Activated CD4-positive, alpha-beta memory T cell treated with anti-CD3 and anti-CD28 coated beads, Interleukin-2, amount 10 ng/mL, durations not matched to agents 7 days and 5 days (primary cell): ENCODE measurements around the gene ZNF625. TPM values are rescaled to one million over a fixed set of nuclear protein-coding genes. Genes with fewer than 3 reads are reported as not detected.
A peak's percentile ranks its signal among the peaks of the same experiment; 100 is the strongest.

ENCODE experiments used
- CTCF ChIA-PET: fragments of 350-600 bp; sonication (Branson Sonifier 250); formaldehyde crosslinking; loops from one replicate; lab custom pipeline; 2021; ENCODE audit warnings: antibody characterized with exemption, inconsistent platforms; lab: Charles Lee
- POLR2A ChIA-PET: fragments of 350-600 bp; sonication (Branson Sonifier 250); formaldehyde crosslinking; loops from one replicate; lab custom pipeline; 2021; ENCODE audit warnings: antibody characterized with exemption; lab: Charles Lee
- DNase-seq: peaks from one replicate; pipeline ENCODE4 v3.0.0-alpha.2; 2020
- H3K27ac Mint-ChIP-seq: one replicate; pipeline ENCODE4 v1.8.0; 2021; ENCODE audit warnings: mild to moderate bottlenecking, mixed read lengths
- H3K27me3 Mint-ChIP-seq: one replicate; pipeline ENCODE4 v1.8.0; 2021; ENCODE audit warnings: mixed read lengths
- H3K36me3 Mint-ChIP-seq: one replicate; pipeline ENCODE4 v1.8.0; 2021; ENCODE audit warnings: low read depth, mixed read lengths
- H3K4me1 Mint-ChIP-seq: one replicate; pipeline ENCODE4 v1.8.0; 2021; ENCODE audit warnings: mixed read lengths
- H3K4me3 Mint-ChIP-seq: one replicate; pipeline ENCODE4 v1.8.0; 2021; ENCODE audit warnings: mild to moderate bottlenecking, mixed read lengths
- H3K9me3 Mint-ChIP-seq: one replicate; pipeline ENCODE4 v1.8.0; 2021; ENCODE audit warnings: mixed read lengths
- total RNA-seq, 2 experiments: library from RNA; stranded (reverse); gene quantifications; one replicate each; pipeline ENCODE4 v1.2.3, GENCODE V29; 2021

The ZNF625 gene
- 1 to 10 TPM; 2.7 to 3.8 TPM for total RNA-seq

DNA sequence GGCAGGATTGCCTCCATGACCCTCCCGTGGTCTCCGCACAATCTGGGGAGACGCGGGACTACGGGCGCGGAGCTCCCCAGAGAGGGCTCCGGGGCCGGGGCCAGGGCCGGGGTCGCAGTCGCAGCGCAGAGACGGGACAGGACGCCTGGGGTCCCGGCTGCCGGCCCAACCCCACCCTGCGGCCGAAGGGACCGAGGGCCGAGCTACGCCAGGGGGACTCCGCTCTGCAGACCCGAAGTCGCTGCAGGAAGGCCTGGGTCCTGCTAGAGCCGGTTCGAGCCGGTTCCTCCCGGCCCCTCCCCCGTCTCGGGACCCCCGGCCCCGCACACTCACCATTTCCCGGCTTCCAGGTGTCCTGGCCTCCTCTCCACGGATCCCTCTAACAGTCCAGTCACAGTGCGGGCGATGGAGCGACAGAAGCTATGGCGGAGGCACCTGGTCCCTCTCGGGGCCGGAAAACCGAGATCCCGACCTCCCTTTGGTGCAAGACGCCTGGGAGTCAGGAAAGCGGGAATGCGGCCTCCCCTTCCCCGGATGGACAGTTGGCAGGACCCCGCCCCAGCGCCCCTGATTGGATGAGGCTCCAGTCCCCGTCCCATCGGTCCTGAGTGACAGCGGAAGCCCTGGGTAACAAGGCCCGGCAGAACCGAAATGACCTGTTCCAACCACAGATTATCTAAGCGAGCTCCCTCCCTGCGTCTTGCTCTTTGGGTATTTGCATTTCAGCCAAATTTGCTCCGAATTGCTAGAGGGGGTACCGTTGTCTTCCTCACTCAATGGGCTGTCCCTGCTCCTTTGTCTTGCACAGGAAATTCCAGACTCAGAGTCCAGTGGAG, at the start of gene ZNF625:
Gene ZNF625 (minus strand): TSS at position 512 of the 836 bp plus-strand sequence. CDS start 176 bp downstream, at position 336.
- Mint-ChIP-seq H3K27me3 (peaks cover 4% of the 10 kb centered on the region), H3K4me3 (peak within 1 kb of the TSS; percentile 77), H3K9me3 (peaks cover 13% of the 10 kb centered on the region), H3K36me3 (peaks cover 20% of the 10 kb centered on the region), H3K27ac (no peak within 1 kb of the TSS), H3K4me1 (peaks cover 15% of the 10 kb centered on the region)
- ChIA-PET CTCF (interaction anchor here (0.6 to 0.7 kb wide), 2 partner anchors 16 to 232 kb away, joined by 3 read pairs; partner anchors contain the start of gene ZNF20), POLR2A (interaction anchor here (1.1 to 1.3 kb wide), 3 partner anchors 16 to 169 kb away, joined by 3 to 5 read pairs (median 4); partner anchors contain the start of gene ZNF20)
- peak; percentile 50 for DNase-seq

DNA sequence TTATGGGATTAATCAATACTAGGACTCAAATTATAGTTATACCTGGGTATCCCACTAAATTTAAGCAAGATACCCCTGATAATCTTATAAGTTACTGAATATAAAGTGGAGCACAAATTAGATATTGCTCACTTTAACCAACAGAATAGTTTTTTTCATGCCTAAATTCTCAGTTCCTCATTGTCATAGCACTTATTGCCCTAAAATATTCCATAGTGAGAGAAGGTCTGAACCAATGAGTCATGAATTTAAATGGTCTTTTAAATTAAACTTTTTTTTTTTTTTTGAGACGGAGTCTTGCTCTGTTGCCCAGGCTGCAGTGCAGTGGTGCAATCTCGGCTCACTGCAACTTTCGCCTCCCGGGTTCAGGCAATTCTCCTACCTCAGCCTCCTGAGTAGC, 48.8 kb upstream of the ZNF625 start:
- no peaks in the 10 kb centered on the region for H3K4me1 Mint-ChIP-seq
- H3K36me3 Mint-ChIP-seq, result peaks cover 23% of the 10 kb centered on the region
- H3K27me3 Mint-ChIP-seq, result no peaks in the 10 kb centered on the region
- H3K9me3 Mint-ChIP-seq, result peaks cover 59% of the 10 kb centered on the region
- no peak overlapping the region for H3K27ac Mint-ChIP-seq
- ChIA-PET POLR2A (no interaction called here), CTCF (no interaction called here)
- no peak overlapping the region for H3K4me3 Mint-ChIP-seq
- DNase-seq, result no peak

DNA sequence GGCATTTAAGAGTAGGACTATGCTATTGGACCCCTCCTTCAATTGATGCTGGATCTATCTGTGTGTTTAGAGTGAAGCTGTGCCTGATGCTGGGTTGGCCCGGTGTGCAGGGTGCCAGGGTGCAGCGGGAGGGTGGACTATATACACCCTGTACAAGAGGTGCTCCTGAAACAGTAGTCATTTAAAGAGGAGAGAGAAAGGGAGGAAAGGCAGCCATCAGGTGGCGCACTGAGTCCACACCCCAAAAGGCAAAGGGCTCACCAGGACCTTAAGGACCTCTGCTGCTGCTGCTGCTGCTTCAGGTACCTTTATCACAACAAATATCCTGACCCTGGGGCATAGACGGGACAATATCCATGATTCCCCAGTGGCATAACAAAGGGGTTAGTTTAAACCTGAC, 45.7 kb upstream of the ZNF625 start:
- ChIA-PET POLR2A (no interaction called here), CTCF (no interaction called here)
- H3K4me1 Mint-ChIP-seq, result peaks cover 3% of the 10 kb centered on the region
- DNase-seq, result peak; percentile 55
- H3K9me3 Mint-ChIP-seq, result peaks cover 51% of the 10 kb centered on the region
- no peak overlapping the region for H3K27ac Mint-ChIP-seq
- peaks cover 27% of the 10 kb centered on the region for H3K36me3 Mint-ChIP-seq
- no peak overlapping the region for H3K4me3 Mint-ChIP-seq
- no peaks in the 10 kb centered on the region for H3K27me3 Mint-ChIP-seq

DNA sequence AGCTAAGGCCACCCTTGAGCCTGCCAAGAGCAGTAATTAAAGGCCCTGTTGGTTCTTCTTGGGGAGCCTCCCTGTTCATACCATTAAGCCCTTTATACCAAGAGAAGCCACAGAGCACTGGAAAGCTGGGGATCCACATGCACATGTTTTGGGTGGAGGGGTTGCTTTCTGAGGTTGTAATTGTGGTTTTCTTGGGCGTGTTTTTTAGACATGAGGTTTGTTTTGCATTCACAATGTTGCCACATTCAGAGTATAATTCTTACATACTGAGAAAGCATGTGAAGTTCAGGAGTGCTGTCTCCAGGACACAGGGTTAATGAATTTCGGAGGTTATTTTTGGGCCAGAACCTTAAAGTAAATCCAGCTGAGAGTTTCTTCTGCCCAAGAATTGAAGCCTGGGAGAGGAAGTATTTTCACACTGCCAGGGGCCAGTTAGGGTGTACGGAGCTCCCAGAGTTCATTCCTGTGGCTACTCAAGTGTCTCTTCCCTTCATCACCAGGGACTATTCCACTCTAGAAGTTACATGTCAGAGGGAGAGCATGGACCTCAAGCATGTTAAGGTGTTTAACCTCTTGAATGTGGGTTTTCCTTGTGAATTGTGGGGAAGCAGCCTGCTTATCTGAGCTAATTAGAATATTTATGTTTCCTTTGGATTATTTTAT, 43.4 kb upstream of the ZNF625 start:
- Mint-ChIP-seq H3K4me3 (no peak overlapping the region), H3K9me3 (peaks cover 49% of the 10 kb centered on the region), H3K27me3 (no peaks in the 10 kb centered on the region), H3K36me3 (peaks cover 22% of the 10 kb centered on the region), H3K4me1 (peaks cover 4% of the 10 kb centered on the region), H3K27ac (no peak overlapping the region)
- ChIA-PET CTCF (no interaction called here), POLR2A (no interaction called here)
- DNase-seq, result no peak

DNA sequence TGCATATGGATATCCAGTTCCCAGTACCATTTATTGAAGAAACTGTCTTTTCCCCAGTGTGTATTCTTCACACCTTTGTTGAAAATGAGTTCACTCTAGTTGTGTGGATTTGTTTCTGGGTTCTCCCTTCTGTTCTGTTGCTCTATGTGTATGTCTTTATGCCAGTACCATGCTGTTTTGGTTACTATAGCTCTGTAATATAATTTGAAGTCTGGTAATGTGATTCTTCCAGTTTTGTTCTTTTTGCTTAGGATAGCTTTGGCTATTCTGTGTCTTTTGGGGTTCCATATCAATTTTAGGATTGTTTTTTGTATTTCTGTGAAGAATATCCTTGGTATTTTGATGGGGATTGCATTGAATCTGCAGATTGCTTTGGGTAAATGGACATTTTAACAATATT, 41.6 kb upstream of the ZNF625 start:
- H3K27me3 Mint-ChIP-seq, result no peaks in the 10 kb centered on the region
- H3K4me1 Mint-ChIP-seq, result peaks cover 7% of the 10 kb centered on the region
- POLR2A ChIA-PET, result no interaction called here
- peaks cover 45% of the 10 kb centered on the region for H3K9me3 Mint-ChIP-seq
- DNase-seq, result no peak
- CTCF ChIA-PET, result no interaction called here
- no peak overlapping the region for H3K27ac Mint-ChIP-seq
- H3K36me3 Mint-ChIP-seq, result peaks cover 28% of the 10 kb centered on the region
- H3K4me3 Mint-ChIP-seq, result no peak overlapping the region

DNA sequence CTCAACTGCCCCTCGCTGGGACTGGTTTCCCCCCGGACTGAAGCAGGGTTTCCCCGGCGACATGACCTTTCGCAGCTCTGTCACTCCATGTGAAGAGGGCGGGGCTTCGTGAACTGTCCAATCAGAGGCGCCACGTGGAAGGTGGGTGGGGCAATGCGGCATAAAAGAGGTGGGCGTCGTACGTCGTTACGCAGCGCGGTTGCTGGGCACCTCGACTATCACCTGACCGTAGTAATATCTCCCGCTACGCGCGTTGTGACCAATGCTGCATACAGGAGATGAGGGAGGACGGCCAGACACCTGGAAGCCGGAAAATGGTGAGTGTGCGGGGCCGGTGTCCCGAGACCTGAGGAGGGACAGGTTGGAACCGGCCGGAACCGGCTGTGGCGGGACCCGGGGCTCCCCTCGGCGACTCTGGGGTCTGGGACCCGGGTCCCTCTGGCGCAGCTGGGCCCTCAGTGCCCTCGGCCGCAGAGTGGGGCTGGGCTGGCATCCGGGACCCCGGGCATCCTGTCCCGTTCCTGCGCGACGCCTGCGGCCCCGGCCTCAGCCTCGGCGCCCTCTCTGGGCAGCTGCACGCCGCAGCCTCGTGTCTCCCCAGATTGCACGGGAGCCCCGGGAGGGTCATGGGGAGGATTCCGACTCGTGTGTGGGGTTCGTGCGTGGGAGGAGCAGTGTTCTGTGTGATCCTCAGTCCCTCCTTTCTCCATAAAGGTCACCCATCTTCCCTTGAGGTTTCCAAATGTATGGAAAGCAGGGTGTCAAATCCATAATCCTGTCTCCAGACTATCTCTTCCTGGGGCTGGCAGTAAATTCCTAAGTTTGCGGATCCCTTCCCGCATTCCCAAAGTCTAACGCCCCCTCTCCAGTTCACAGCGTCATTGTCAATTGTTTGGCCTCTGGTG, 38.5 kb upstream of the ZNF625 start:
- no peaks in the 10 kb centered on the region for H3K27me3 Mint-ChIP-seq
- no peak overlapping the region for H3K4me3 Mint-ChIP-seq
- H3K4me1 Mint-ChIP-seq, result peaks cover 7% of the 10 kb centered on the region
- H3K9me3 Mint-ChIP-seq, result peaks cover 54% of the 10 kb centered on the region
- peak; percentile 22 for DNase-seq
- ChIA-PET CTCF (no interaction called here), POLR2A (interaction anchor here (0.6 kb wide), 1 partner anchor 241 kb away, joined by 3 read pairs; no protein-coding TSS in a partner anchor)
- peak overlapping the region; percentile 24 for H3K27ac Mint-ChIP-seq
- H3K36me3 Mint-ChIP-seq, result peaks cover 47% of the 10 kb centered on the region

DNA sequence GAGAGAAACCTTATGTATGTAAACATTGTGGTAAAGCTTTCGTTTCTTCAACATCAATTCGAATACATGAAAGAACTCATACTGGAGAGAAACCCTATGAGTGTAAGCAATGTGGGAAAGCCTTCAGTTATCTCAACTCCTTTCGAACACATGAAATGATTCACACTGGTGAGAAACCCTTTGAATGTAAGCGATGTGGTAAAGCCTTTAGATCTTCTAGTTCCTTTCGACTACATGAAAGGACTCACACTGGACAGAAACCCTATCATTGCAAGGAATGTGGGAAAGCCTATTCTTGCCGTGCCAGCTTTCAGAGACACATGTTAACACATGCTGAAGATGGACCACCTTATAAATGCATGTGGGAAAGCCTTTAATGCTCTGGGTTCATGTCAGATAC, 31.1 kb upstream of the ZNF625 start:
- DNase-seq, result no peak
- Mint-ChIP-seq H3K27me3 (no peaks in the 10 kb centered on the region), H3K4me1 (no peaks in the 10 kb centered on the region), H3K36me3 (peaks cover 86% of the 10 kb centered on the region), H3K9me3 (peaks cover 69% of the 10 kb centered on the region), H3K27ac (no peak overlapping the region), H3K4me3 (no peak overlapping the region)
- ChIA-PET POLR2A (no interaction called here), CTCF (no interaction called here)

DNA sequence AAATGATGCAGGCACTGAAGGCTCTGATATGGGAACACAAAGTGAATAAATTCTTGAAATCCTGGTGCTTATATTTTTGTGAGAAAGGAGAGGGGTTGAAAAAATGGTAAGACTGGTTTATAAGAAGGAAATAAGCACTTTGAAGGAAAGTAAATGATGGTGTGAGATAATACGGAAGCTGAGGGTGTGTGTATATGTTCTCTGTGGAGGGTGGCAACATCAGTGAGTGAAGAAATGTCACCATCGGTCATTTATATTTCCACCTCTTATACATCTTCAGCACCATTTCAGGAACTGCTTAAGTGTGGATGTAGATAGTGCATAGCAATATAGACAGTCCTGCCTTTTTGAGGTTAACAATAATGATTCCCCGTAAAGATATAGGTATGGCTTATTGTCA, 23.8 kb upstream of the ZNF625 start:
- ChIA-PET CTCF (no interaction called here), POLR2A (no interaction called here)
- DNase-seq, result no peak
- no peaks in the 10 kb centered on the region for H3K4me1 Mint-ChIP-seq
- H3K27ac Mint-ChIP-seq, result no peak overlapping the region
- H3K36me3 Mint-ChIP-seq, result peaks cover 85% of the 10 kb centered on the region
- H3K27me3 Mint-ChIP-seq, result no peaks in the 10 kb centered on the region
- peaks cover 56% of the 10 kb centered on the region for H3K9me3 Mint-ChIP-seq
- H3K4me3 Mint-ChIP-seq, result no peak overlapping the region

DNA sequence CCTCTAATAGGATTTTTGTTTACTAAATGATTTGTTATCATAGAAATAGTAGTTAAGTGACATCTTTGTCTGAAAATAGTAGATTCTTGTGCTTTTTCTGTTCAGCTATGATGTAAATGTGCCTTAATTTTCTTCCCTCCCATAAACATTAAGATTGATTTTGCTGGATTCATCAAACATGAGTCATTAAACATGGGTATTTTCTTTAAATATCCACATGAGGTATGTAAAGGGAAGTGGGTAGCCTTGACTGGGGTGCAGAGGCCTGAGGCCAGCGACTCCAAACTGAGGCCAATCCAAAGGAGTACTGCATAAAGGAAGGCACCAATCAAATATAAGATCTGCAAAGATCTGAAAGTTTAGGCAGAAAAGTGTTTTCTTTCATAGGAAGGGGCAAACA, 10.1 kb upstream of the ZNF625 start:
- Mint-ChIP-seq H3K27me3 (no peaks in the 10 kb centered on the region), H3K4me3 (no peak overlapping the region), H3K4me1 (peaks cover 33% of the 10 kb centered on the region), H3K9me3 (peaks cover 21% of the 10 kb centered on the region), H3K27ac (no peak overlapping the region), H3K36me3 (peaks cover 69% of the 10 kb centered on the region)
- CTCF ChIA-PET, result no interaction called here
- POLR2A ChIA-PET, result no interaction called here
- DNase-seq, result no peak

DNA sequence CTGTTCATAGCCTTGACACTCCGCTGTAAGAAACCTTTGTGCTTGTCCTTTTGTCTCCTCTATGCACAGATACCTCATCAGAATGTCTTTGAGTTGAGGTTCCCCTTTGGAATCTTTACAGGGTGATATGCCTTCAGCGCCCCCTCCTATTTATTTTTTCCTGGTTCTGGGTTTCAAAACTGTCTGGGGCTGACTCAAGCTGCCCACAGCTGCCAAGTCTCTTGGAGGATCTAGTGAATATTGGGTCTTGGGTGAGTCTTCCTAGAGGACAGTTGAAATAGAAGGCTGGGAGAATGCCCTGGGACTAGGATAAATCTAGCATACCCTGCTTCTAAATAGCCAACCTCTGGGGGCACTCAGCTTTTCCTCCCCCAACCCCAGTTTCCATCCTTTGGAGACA, 7.3 kb upstream of the ZNF625 start:
- peaks cover 47% of the 10 kb centered on the region for H3K36me3 Mint-ChIP-seq
- peaks cover 12% of the 10 kb centered on the region for H3K9me3 Mint-ChIP-seq
- peak overlapping the region; percentile 89 for H3K4me3 Mint-ChIP-seq
- ChIA-PET CTCF (interaction anchor here (0.6 to 1.5 kb wide), 6 partner anchors 24 to 366 kb away, joined by 3 to 4 read pairs (median 3); partner anchors contain the start of genes ZNF20, ZNF491 and ZNF563), POLR2A (interaction anchor here (0.7 to 2.5 kb wide), 9 partner anchors 10 to 450 kb away, joined by 3 to 15 read pairs (median 6); partner anchors contain the start of genes ZNF20, ZNF442 and ZNF563)
- H3K27me3 Mint-ChIP-seq, result no peaks in the 10 kb centered on the region
- peak overlapping the region; percentile 81 for H3K27ac Mint-ChIP-seq
- peaks cover 33% of the 10 kb centered on the region for H3K4me1 Mint-ChIP-seq
- no peak for DNase-seq

DNA sequence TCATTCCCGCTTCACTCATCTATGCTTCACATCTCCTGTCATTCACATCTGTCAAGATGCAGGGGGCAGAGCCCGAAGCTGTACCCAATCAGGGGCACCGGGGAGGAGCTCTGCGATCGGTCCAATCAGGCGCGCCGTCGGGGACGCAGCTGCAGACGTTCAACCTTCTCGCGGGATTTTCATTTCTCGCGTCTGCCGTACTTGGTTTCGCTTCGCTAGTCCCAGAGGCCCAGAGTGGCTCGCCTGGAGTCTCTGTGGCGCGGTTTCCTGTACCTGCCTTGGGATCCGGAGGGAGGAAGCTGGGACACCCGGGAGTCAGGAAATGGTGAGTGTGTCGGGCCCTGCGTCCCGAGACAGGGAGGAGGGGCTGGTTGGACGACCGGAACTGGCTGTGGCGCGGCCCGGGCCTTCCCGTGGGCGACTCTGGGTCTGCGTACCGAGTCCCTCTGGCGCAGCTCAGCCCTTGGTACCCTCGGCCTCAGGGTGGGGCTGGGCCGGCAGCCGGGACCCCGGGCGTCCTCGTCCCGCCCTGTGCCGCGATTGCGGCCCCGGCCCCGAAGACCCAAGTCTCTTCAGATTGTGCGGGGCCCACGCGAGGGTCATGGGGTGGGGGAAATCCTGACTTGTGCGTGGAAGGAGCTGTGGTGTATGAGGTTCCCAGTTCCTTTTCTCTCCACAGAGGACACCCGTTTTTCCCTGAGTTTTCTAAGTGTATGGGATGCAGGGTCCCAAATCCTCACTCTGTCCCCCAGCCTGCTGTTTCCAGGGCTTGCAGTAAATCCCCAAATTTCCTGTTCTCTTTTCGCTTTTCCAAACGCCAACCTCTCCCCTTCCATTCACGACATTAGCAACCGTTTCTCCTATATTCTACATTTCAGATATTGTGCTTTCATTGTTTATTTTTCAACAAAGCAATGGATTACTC, 6.6 kb upstream of the ZNF625 start, which contains the start of gene ZNF136:
Gene ZNF136 (plus strand): TSS at position 215 of the 925 bp plus-strand sequence. CDS start 108 bp downstream, at position 323.
- POLR2A ChIA-PET, result interaction anchor here (0.6 to 2.5 kb wide), 16 partner anchors 9 to 574 kb away, joined by 3 to 15 read pairs (median 3); partner anchors contain the start of genes GET3, ZNF20, ZNF440 and ZNF442
- DNase-seq, result peak; percentile 96
- peaks cover 12% of the 10 kb centered on the region for H3K9me3 Mint-ChIP-seq
- peaks cover 33% of the 10 kb centered on the region for H3K4me1 Mint-ChIP-seq
- peak within 1 kb of the TSS; percentile 90 for H3K27ac Mint-ChIP-seq
- H3K27me3 Mint-ChIP-seq, result no peaks in the 10 kb centered on the region
- CTCF ChIA-PET, result interaction anchor here (0.6 to 1.5 kb wide), 9 partner anchors 20 to 365 kb away, joined by 3 to 12 read pairs (median 3); partner anchors contain the start of genes ZNF20, ZNF491 and ZNF563
- H3K36me3 Mint-ChIP-seq, result peaks cover 40% of the 10 kb centered on the region
- peak within 1 kb of the TSS; percentile 90 for H3K4me3 Mint-ChIP-seq
